Esophagus (tissue), 2 donors: ENCODE results near the gene MEOX2. TPM values are rescaled to one million over a fixed set of nuclear protein-coding genes. Genes with fewer than 3 reads are reported as not detected.

Experiments used
- H3K27ac ChIP-seq, 2 donors: one replicate each; pipeline ENCODE4 v1.5.1; 2013; ENCODE audit warnings: low read depth in 2 of 2, mild to moderate bottlenecking in 2 of 2, inconsistent platforms in 1 of 2, low read length in 1 of 2, moderate library complexity in 1 of 2
- H3K27me3 ChIP-seq, 2 donors: one replicate each; pipeline ENCODE4 v1.6.1; 2013; ENCODE audit warnings: low read length in 2 of 2, control low read depth in 1 of 2, mild to moderate bottlenecking in 1 of 2; ENCODE audit not compliant: insufficient read depth in 2 of 2, control insufficient read depth in 1 of 2
- H3K36me3 ChIP-seq, 2 donors: one replicate each; pipeline ENCODE4 v1.6.1; 2013; ENCODE audit warnings: low read length in 1 of 2; ENCODE audit not compliant: control insufficient read depth in 2 of 2, insufficient read depth in 2 of 2
- H3K4me1 ChIP-seq, 2 donors: one replicate each; pipeline ENCODE4 v1.6.1; 2013; ENCODE audit warnings: low read length in 1 of 2; ENCODE audit not compliant: control insufficient read depth in 2 of 2, insufficient read depth in 2 of 2
- H3K4me3 ChIP-seq, 2 donors: one replicate each; pipeline ENCODE4 v1.5.1; 2013; ENCODE audit warnings: low read length in 2 of 2, mild to moderate bottlenecking in 2 of 2, low read depth in 1 of 2, moderate library complexity in 1 of 2
- H3K9me3 ChIP-seq, 2 donors: one replicate each; pipeline ENCODE4 v1.6.1; 2013; ENCODE audit warnings: mild to moderate bottlenecking in 2 of 2, low read depth in 1 of 2, low read length in 1 of 2, moderate library complexity in 1 of 2; ENCODE audit not compliant: control insufficient read depth in 2 of 2, insufficient read depth in 1 of 2
- WGBS, 2 donors: extraction: QIAGEN DNeasy Blood & Tissue Kit; methylation state at CpG; one replicate each; pipeline ENCODE4 v1.1.7; 2013; 5-methylcytosine and 5-hydroxymethylcytosine counted together
- polyA plus RNA-seq, 2 donors: library from polyadenylated mRNA; stranded (reverse); fragments of 200-250 nt; gene quantifications; one replicate each; pipeline ENCODE4 v1.2.3, GENCODE V29; 2013
- donor health status: healthy with polysubstance abuse.
- donor health status: Bipolar disorder and iron deficiency.

MEOX2 gene
- polyA plus RNA-seq, result under 1 TPM; 0.67 to 0.94 TPM

DNA sequence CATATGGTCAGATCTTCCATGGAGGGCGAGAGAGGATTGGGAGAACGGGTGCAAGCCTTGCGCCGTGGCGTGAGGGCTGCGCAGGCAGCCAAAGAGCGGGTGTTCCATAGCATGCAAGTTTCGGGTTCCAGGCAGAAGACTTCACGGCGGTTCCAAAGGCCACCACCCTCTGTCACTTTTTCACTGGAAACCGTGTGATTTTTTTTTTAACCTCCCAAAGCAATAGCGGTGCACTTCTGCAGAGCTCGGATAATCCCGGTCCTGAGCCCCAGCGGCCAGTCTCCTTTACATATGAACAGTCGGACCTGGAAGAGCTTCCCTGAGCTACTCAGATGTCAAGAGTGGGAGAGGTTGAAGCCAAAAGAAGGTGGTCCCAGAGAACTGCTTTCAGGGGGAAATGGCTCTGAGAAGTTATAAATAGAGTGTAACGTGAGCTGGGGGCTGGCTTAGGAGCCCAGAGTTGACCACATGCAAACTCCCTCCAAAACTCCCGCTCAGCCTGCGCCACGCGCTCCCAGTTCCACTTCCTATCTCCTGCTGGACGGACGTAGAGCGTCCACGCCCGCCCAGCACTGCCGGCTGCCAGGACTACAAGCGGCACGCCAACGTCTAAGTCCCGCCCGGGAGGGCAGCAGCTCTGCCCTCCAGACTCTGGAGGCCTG is at the start of gene MEOX2:
Gene MEOX2 (minus strand): TSS at position 389 of the 662 bp plus-strand sequence. CDS start 281 bp downstream, at position 108.
- Histone ChIP-seq H3K36me3 (no peaks in the 10 kb centered on the region), H3K27ac (peak within 1 kb of the TSS; percentile 48), H3K9me3 (peaks cover 0 to 5% of the 10 kb centered on the region in 2 donors), H3K4me1 (peaks cover 0 to 6% of the 10 kb centered on the region in 2 donors), H3K4me3 (peak within 1 kb of the TSS; percentile 44 to 51), H3K27me3 (peaks cover 0 to 10% of the 10 kb centered on the region in 2 donors)
- WGBS, 2 donors, result 1 to 4% methylated on average over 32 of the region's 32 CpGs

DNA sequence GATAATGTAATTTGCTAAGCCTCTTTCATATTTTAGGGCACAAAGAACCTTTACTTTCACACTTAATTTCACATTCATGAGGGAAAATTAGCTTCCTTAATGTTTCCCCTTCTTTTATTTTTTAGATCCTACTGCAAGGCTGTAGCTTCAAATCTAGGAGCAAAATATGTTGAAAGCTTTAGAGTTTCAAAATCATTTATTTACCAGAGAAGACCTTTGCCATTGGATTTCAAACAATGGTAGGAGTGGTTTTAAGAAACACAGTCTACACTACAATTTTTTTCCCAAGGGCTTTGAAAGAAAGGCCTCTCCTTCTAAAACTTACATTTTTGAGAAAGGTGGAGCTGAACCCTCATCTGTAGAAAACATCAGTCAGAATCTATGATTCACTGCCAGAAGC is 43.3 kb upstream of the MEOX2 start:
- H3K27me3 ChIP-seq, result no peaks in the 10 kb centered on the region
- H3K4me1 ChIP-seq, result no peaks in the 10 kb centered on the region
- no peaks in the 10 kb centered on the region for H3K36me3 ChIP-seq
- no peak overlapping the region for H3K4me3 ChIP-seq
- H3K27ac ChIP-seq, result no peak overlapping the region
- H3K9me3 ChIP-seq, result no peaks in the 10 kb centered on the region

DNA sequence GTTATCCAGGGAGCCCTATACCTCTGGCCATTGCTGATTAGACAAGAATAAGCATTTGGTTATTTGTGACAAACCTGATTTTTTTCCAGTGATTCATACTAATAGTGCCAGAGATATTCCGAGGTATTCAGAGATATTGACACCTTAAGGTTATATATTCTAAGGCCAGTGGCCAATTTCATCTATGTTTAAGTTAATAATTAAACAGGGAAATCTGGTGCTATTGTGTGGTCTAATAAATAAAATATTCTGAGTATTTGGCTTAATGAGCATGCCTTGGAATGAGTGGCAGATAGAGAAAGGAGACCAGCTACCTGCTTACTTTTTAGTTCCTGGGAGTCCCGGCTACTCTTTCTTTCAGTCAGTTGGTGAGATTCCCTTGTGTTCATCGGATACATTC is 38.6 kb upstream of the MEOX2 start:
- 56 to 73% methylated on average over 3 of the region's 3 CpGs for WGBS, 2 donors
- H3K27me3 ChIP-seq, result no peaks in the 10 kb centered on the region
- no peaks in the 10 kb centered on the region for H3K36me3 ChIP-seq
- no peaks in the 10 kb centered on the region for H3K9me3 ChIP-seq
- no peak overlapping the region for H3K4me3 ChIP-seq
- H3K27ac ChIP-seq, result no peak overlapping the region
- H3K4me1 ChIP-seq, result no peaks in the 10 kb centered on the region

DNA sequence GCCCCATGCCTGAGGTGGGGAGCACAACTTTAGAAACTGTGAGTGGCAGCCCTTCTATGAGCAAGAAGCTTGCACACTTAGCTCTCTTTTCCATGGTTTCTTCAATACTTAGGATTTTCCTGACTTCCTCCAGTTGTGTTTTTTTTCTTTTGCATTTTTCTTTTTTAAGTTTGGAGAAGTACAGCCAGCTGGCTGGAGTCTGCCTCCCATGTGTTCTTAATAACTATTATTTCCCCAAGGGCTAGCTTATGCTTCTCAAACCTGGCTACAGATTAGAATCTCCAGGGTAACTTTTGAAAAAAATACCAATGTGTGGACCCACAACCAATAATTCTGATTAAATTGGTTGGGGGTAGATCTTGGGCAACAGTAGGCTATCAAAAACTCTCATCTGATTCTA is 37.4 kb upstream of the MEOX2 start:
- H3K27me3 ChIP-seq, result no peaks in the 10 kb centered on the region
- H3K27ac ChIP-seq, result no peak overlapping the region
- H3K36me3 ChIP-seq, result no peaks in the 10 kb centered on the region
- H3K9me3 ChIP-seq, result no peaks in the 10 kb centered on the region
- H3K4me1 ChIP-seq, result no peaks in the 10 kb centered on the region
- no peak overlapping the region for H3K4me3 ChIP-seq

DNA sequence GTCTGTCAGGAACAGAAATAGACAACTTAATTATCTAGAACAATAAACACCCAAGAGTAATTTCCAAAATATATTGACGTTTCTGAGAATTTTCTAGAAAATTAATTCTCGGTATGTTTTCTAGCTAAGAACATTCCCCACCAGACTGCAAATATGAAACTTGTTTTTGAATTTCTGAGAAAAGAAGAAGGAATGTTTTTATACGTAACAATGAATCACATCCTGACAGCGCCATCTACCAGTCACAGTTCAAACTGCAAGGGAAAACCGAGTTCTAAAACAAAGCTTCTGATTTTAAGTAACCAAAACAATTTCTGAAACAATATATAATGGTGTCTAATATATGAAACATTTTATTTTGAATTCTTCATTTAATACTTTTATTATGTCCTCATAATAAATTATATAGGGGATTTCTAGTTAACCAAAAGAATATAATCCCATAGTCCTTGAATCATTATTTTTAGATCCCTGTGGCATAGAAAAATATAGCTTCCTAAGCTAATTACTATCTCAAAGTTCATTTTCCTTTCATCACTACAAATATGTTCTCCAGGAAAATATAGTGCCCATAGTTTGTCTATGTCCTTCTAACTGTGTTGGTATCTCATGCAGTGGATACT is 34.5 kb upstream of the MEOX2 start:
- 45 to 47% methylated on average over 5 of the region's 5 CpGs for WGBS, 2 donors
- Histone ChIP-seq H3K27me3 (no peaks in the 10 kb centered on the region), H3K27ac (no peak overlapping the region)

DNA sequence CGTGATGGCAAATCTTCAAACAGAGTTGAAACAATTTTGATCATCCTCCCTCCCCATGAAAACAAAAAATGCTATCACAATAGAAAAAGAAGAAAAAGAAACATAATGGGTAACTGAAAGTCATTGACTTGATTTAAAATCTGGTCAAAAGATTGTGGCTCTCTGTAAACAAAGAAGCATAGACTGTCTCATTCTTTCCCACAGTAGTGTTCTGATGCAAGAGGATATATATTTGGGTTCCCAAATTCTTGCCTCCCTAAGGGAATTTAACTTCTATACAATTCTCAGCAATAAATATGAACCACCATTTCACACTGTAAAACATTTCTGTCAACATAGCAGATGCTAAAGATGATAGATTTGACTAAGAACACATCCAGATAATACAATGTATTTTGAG is 32.8 kb upstream of the MEOX2 start:
- H3K4me3 ChIP-seq, result no peak overlapping the region
- no peaks in the 10 kb centered on the region for H3K36me3 ChIP-seq
- no peak overlapping the region for H3K27ac ChIP-seq
- H3K27me3 ChIP-seq, result no peaks in the 10 kb centered on the region
- H3K9me3 ChIP-seq, result no peaks in the 10 kb centered on the region
- whole genome bisulfite sequencing, 2 donors, result 80 to 96% methylated on average over 1 of the region's 1 CpG
- no peaks in the 10 kb centered on the region for H3K4me1 ChIP-seq

More for the DNA sequence above, 34.5 kb upstream of the MEOX2 start:
- Histone ChIP-seq H3K9me3 (no peaks in the 10 kb centered on the region), H3K4me3 (no peak overlapping the region), H3K36me3 (no peaks in the 10 kb centered on the region), H3K4me1 (no peaks in the 10 kb centered on the region)

DNA sequence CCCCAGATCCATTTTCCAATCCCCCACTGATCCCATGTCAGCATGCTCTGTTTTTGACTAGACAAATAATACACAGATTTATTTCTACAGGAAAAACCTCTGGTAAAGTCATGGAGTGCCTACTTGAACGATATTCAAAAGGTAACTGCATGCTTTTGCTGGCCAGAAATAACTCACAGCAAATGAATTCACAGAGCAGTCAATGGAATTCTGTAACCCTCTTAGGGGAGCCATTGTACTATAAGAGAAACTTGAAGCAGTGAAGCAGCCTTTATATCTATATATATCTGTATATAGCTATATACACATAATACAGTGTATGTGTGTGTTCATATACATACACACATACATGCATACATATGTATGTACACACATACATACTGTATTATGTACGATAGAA is 29.0 kb upstream of the MEOX2 start:
- Histone ChIP-seq H3K4me3 (no peak overlapping the region), H3K27me3 (no peaks in the 10 kb centered on the region), H3K27ac (no peak overlapping the region), H3K4me1 (no peaks in the 10 kb centered on the region), H3K36me3 (no peaks in the 10 kb centered on the region), H3K9me3 (no peaks in the 10 kb centered on the region)
- WGBS, 2 donors, result 64 to 68% methylated on average over 2 of the region's 2 CpGs

DNA sequence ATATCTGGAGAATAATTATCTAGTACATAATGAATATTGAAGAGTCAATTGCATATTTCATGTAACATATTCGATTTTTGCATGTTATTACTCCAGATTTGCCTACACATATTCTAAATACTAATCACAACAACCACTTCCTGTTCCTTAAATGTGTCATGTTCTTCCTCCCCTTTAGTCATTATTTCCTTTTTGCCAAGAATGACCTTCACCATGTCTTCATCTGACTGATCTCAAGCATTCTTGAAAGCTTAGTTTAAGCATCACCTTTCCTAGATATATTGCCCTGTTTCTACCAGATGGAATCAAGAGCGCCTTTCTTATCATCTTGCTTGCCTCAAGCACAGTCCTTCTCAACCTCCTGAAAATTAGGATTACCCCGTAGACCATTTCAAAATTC is 23.5 kb upstream of the MEOX2 start:
- no peaks in the 10 kb centered on the region for H3K36me3 ChIP-seq
- H3K4me1 ChIP-seq, result no peaks in the 10 kb centered on the region
- no peaks in the 10 kb centered on the region for H3K9me3 ChIP-seq
- no peaks in the 10 kb centered on the region for H3K27me3 ChIP-seq
- WGBS, 2 donors, result 78 to 82% methylated on average over 3 of the region's 3 CpGs
- H3K27ac ChIP-seq, result no peak overlapping the region
- H3K4me3 ChIP-seq, result no peak overlapping the region

DNA sequence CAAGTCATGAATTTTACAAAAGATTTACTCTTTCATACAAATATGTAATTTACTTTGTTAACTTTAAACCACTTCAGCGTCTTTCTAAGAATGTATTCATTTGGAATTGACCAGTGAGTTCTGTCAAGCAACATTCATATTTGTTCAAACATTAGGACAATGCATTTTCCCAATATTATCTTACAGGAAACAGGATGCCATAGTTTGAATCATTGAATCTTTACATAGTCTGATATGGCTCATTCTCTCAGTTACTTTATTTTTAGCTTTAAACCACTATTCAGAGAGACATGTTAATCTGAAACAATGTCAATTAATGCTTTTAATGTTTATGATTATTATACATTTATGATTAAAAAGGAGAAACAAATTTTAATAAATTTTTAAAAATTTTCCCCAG is 21.1 kb upstream of the MEOX2 start:
- Histone ChIP-seq H3K4me3 (no peak overlapping the region), H3K27me3 (no peaks in the 10 kb centered on the region), H3K36me3 (no peaks in the 10 kb centered on the region), H3K27ac (no peak overlapping the region), H3K9me3 (no peaks in the 10 kb centered on the region), H3K4me1 (no peaks in the 10 kb centered on the region)
- WGBS, 2 donors, result 48 to 54% methylated on average over 1 of the region's 1 CpG

DNA sequence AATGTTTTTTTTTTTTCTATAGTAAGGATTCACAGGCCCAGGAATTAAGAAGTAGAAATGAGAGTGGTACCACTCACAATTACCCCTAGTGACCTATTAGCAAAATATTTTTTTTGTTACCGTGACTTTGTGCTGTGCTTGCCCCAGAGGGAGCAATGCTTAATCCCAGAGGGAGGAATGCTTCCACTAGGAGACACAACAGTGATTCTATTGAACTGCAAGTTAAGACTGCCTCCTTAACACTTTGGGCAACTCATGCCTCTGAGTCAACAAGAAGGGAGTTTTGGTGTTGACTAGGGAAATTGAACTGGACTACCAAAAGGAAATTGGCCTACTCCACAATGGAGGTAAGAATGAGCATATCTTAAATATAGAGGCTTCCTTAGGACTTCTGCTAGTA is 17.2 kb upstream of the MEOX2 start:
- Histone ChIP-seq H3K36me3 (no peaks in the 10 kb centered on the region), H3K27me3 (no peaks in the 10 kb centered on the region), H3K9me3 (no peaks in the 10 kb centered on the region), H3K4me1 (no peaks in the 10 kb centered on the region), H3K4me3 (no peak overlapping the region), H3K27ac (no peak overlapping the region)
- 79 to 83% methylated on average over 1 of the region's 1 CpG for WGBS, 2 donors
